GM18868 (cell line): ENCODE measurements around the gene CRYZL1.
"Not testable (repeated sequence)": the region's sequence is repeated elsewhere in the genome, so short reads cannot be mapped to it uniquely, and the experiment has no call there.

Experiments
- ATAC-seq: cut with Tn5 transposase; IDR thresholded peaks from one replicate; pipeline ENCODE4 v1.9.1; 2021; ENCODE audit warnings: mild to moderate bottlenecking, moderate library complexity; ENCODE audit not compliant: unreplicated experiment

The CRYZL1 gene

GRCh38 chr21:33641352-33642026 is at the start of gene CRYZL1:
Gene CRYZL1 (minus strand): TSS chr21:33641741. CDS start chr21:33631551, 10,190 bp downstream.
- ATAC-seq, result peak; percentile 78

GRCh38 chr21:33690874-33691273 is 49.3 kb upstream of the CRYZL1 start:
- ATAC-seq, result no peak

- no peak for ATAC-seq
These were observed 46.8 kb upstream of the CRYZL1 start for GRCh38 chr21:33688353-33688752.

GRCh38 chr21:33687634-33688033 is 46.1 kb upstream of the CRYZL1 start:
- no peak for ATAC-seq

GRCh38 chr21:33686386-33686785 is 44.8 kb upstream of the CRYZL1 start:
- ATAC-seq, result no peak

GRCh38 chr21:33685613-33686197 is 44.2 kb upstream of the CRYZL1 start:
- no peak for ATAC-seq

- no peak for ATAC-seq
These were observed 43.5 kb upstream of the CRYZL1 start for GRCh38 chr21:33684923-33685560.

- no peak for ATAC-seq
These were observed 42.5 kb upstream of the CRYZL1 start for GRCh38 chr21:33684068-33684467.

GRCh38 chr21:33682992-33683627 is 41.6 kb upstream of the CRYZL1 start:
- no peak for ATAC-seq

GRCh38 chr21:33680870-33681269 is 39.3 kb upstream of the CRYZL1 start:
- ATAC-seq, result no peak

- no peak for ATAC-seq
These were observed 35.9 kb upstream of the CRYZL1 start for GRCh38 chr21:33677450-33677849.

GRCh38 chr21:33676666-33677065 is 35.1 kb upstream of the CRYZL1 start:
- ATAC-seq, result not testable (repeated sequence)

- ATAC-seq, result no peak
These were observed 32.7 kb upstream of the CRYZL1 start for GRCh38 chr21:33674226-33674625.

GRCh38 chr21:33673473-33673872 is 31.9 kb upstream of the CRYZL1 start:
- no peak for ATAC-seq

- no peak for ATAC-seq
These were observed 28.8 kb upstream of the CRYZL1 start for GRCh38 chr21:33670076-33670978.

- ATAC-seq, result no peak
These were observed 27.1 kb upstream of the CRYZL1 start for GRCh38 chr21:33668620-33669019.

GRCh38 chr21:33668180-33668579 is 26.6 kb upstream of the CRYZL1 start:
- no peak for ATAC-seq

- no peak for ATAC-seq
These were observed 26.1 kb upstream of the CRYZL1 start for GRCh38 chr21:33667636-33668035.

GRCh38 chr21:33666153-33666552 is 24.6 kb upstream of the CRYZL1 start:
- no peak for ATAC-seq

- no peak for ATAC-seq
These were observed 22.6 kb upstream of the CRYZL1 start for GRCh38 chr21:33664135-33664534.

GRCh38 chr21:33663241-33663640 is 21.7 kb upstream of the CRYZL1 start:
- no peak for ATAC-seq
